SH-SY5Y (cell line): ENCODE results near the gene A2ML1.

Source experiments
- GATA2 ChIP-seq: IDR thresholded peaks from 2 replicates; pipeline ENCODE4 v1.6.1; 2011; ENCODE audit warnings: mild to moderate bottlenecking, low read depth, low read length
- GATA3 ChIP-seq: IDR thresholded peaks from 2 replicates; pipeline ENCODE4 v1.6.1; 2011; ENCODE audit warnings: low read depth, mild to moderate bottlenecking, low read length, moderate library complexity

- no peak for TF ChIP-seq GATA2
- no peak for TF ChIP-seq GATA3
Observed at GRCh38 chr12:8840321-8840720, 17.9 kb downstream of the A2ML1 start.
